HepG2 (cell line): ENCODE data around the gene ABCB8. TPM values are rescaled to one million over a fixed set of nuclear protein-coding genes. Genes with fewer than 3 reads are reported as not detected.

ENCODE experiments used
- CHCHD3 ChIP-seq: sonication (generic); formaldehyde crosslinking; IDR thresholded peaks from 2 replicates; pipeline ENCODE4 v1.8.0; 2022; ENCODE audit warnings: mild to moderate bottlenecking, missing genetic modification reagents, moderate library complexity
- ELF1 ChIP-seq: sonication (generic); formaldehyde crosslinking; IDR thresholded peaks from 2 replicates; pipeline ENCODE4 v1.4.0; 2020; ENCODE audit warnings: missing genetic modification reagents
- MLLT10 ChIP-seq: sonication (generic); formaldehyde crosslinking; IDR thresholded peaks from 2 replicates; pipeline ENCODE4 v1.4.0; 2020; ENCODE audit warnings: missing genetic modification reagents
- RNF2 ChIP-seq: fragments of 450-650 bp; conservative IDR thresholded peaks from 2 replicates; pipeline ENCODE4 v1.6.1; 2016; ENCODE audit warnings: low read depth
- XBP1 ChIP-seq: sonication (generic); formaldehyde crosslinking; IDR thresholded peaks from 2 replicates; pipeline ENCODE4 v1.5.0; 2020; ENCODE audit warnings: missing genetic modification reagents
- ZIK1 ChIP-seq: sonication (generic); formaldehyde crosslinking; IDR thresholded peaks from 2 replicates; pipeline ENCODE4 v1.5.0; 2020; ENCODE audit warnings: mild to moderate bottlenecking, low read depth, missing genetic modification reagents, borderline replicate concordance
- ZNF317 ChIP-seq: sonication (generic); formaldehyde crosslinking; IDR thresholded peaks from 2 replicates; pipeline ENCODE4 v1.5.0; 2020; ENCODE audit warnings: mild to moderate bottlenecking, missing genetic modification reagents
- ZNF510 ChIP-seq: sonication (generic); formaldehyde crosslinking; IDR thresholded peaks from 2 replicates; pipeline ENCODE4 v1.4.0; 2020; ENCODE audit warnings: low read depth, mild to moderate bottlenecking, missing genetic modification reagents
- ZNF550 ChIP-seq: sonication (generic); formaldehyde crosslinking; IDR thresholded peaks from 2 replicates; pipeline ENCODE4 v1.4.0; 2020; ENCODE audit warnings: mild to moderate bottlenecking, missing genetic modification reagents, borderline replicate concordance
- ZNF746 ChIP-seq: sonication (generic); formaldehyde crosslinking; IDR thresholded peaks from 2 replicates; pipeline ENCODE4 v1.8.0; 2022; ENCODE audit warnings: mild to moderate bottlenecking, missing genetic modification reagents
- ZNF761 ChIP-seq: sonication (generic); formaldehyde crosslinking; conservative IDR thresholded peaks from 2 replicates; pipeline ENCODE4 v1.4.0; 2020; ENCODE audit warnings: mild to moderate bottlenecking, missing genetic modification reagents
- polyA plus RNA-seq, 8 experiments: library from polyadenylated mRNA; depleted of rRNA in 3 of 8; stranded (reverse) in 7 of 8; unstranded in 1 of 8; fragments of >200 nt; fragmentation: Illumina TruSeq in 4 of 8; extraction: Trizol in 4 of 8; gene quantifications; 2 replicates each; pipeline versions ENCODE4 v1.2.1 to v1.2.3, GENCODE V29; 2011 to 2016; ENCODE audit warnings: low read depth in 4 of 8, missing spikeins in 1 of 8, mixed read lengths in 1 of 8; ENCODE audit not compliant: insufficient read depth in 1 of 8
- total RNA-seq, 5 experiments: library from RNA; depleted of rRNA; stranded (reverse); fragments of >200 nt; fragmentation: Illumina TruSeq; extraction: Trizol; gene quantifications; 2 replicates each; pipeline ENCODE4 v1.2.3, GENCODE V29; 2016; ENCODE audit warnings: low read depth in 1 of 5
- TF ChIP-seq, protein P1 (sequence below): sonication (generic); formaldehyde crosslinking; IDR thresholded peaks from 2 replicates; pipeline ENCODE4 v1.4.0; 2020; ENCODE audit warnings: mild to moderate bottlenecking, missing genetic modification reagents
- TF ChIP-seq, protein P2 (sequence below): sonication (generic); formaldehyde crosslinking; IDR thresholded peaks from 2 replicates; pipeline ENCODE4 v1.4.0; 2020; ENCODE audit warnings: missing genetic modification reagents
- TF ChIP-seq, protein P3 (sequence below): sonication (generic); formaldehyde crosslinking; IDR thresholded peaks from 2 replicates; pipeline ENCODE4 v1.5.1; 2020; ENCODE audit warnings: missing genetic modification reagents, mild to moderate bottlenecking, borderline replicate concordance
- TF ChIP-seq, protein P4 (sequence below): sonication (generic); formaldehyde crosslinking; IDR thresholded peaks from one replicate; pipeline ENCODE4 v1.5.1; 2020; ENCODE audit warnings: mild to moderate bottlenecking, missing genetic modification reagents; ENCODE audit errors: not compliant biosample characterization
- TF ChIP-seq, protein P5 (sequence below): sonication (generic); formaldehyde crosslinking; IDR thresholded peaks from 2 replicates; pipeline ENCODE4 v1.5.0; 2020; ENCODE audit warnings: mild to moderate bottlenecking, missing genetic modification reagents, borderline replicate concordance

ABCB8 gene
- total and polyA plus RNA-seq, 2 of the 13 experiments (the other 11 are each of a cell fraction or from before 2014, with no cell fraction given) = 6.6 to 16.7 TPM

DNA sequence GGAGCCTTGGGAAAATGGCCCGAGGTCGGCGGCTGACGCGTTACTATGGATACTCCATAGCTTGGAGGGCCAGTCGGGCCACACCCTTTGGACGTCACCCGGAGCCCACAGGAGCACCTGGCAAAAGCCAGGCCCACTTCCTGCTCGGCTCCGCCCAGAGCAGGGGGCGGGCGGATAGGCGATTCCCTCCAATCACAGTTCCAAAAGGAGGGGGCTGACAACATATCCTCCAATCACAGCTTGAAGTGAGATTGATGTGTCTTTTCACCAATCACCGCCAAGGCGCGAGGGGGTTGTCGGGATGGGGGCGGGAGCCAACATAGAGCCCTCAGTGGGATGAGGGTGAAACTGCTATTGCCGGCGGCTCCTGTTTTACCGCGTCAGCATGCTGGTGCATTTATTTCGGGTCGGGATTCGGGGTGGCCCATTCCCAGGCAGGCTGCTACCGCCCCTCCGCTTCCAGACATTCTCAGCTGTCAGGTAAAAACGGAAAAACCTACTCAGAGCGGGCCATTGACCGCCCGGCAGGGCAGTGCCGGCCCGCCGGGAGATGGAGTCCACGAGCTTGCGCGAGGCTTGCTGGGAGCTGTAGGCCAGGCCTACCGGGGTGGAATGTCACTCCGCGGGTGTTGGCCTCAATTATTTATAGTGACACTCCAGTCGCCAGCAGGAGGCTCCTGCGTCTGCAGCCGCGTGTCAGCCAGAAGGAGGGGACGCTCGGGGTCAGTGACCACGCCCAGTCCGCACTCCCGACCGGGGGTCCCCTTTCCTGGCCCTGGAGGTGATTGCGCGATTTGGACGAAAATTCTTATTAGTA lies at the start of gene ABCB8 (continued):
- no peak for TF ChIP-seq ZNF550 (CRISPR knock-in tag)
- TF ChIP-seq, protein P1, sequence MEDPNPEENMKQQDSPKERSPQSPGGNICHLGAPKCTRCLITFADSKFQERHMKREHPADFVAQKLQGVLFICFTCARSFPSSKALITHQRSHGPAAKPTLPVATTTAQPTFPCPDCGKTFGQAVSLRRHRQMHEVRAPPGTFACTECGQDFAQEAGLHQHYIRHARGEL (CRISPR knock-in tag) = no peak
- TF ChIP-seq ZNF761 = 0 out of 2 replicates have a peak, but pooled peaks have one; percentile 60
- TF ChIP-seq, protein P2, sequence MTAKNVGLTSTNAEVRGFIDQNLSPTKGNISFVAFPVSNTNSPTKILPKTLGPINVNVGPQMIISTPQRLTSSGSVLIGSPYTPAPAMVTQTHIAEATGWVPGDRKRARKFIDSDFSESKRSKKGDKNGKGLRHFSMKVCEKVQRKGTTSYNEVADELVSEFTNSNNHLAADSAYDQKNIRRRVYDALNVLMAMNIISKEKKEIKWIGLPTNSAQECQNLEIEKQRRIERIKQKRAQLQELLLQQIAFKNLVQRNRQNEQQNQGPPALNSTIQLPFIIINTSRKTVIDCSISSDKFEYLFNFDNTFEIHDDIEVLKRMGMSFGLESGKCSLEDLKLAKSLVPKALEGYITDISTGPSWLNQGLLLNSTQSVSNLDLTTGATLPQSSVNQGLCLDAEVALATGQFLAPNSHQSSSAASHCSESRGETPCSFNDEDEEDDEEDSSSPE = peak; percentile 77
- TF ChIP-seq, protein P3, sequence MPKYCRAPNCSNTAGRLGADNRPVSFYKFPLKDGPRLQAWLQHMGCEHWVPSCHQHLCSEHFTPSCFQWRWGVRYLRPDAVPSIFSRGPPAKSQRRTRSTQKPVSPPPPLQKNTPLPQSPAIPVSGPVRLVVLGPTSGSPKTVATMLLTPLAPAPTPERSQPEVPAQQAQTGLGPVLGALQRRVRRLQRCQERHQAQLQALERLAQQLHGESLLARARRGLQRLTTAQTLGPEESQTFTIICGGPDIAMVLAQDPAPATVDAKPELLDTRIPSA (CRISPR knock-in tag) = no peak
- peak; percentile 70; the same call in 1 of the 2 replicates for TF ChIP-seq RNF2
- no peak for TF ChIP-seq MLLT10 (CRISPR knock-in tag)
- TF ChIP-seq, protein P4, sequence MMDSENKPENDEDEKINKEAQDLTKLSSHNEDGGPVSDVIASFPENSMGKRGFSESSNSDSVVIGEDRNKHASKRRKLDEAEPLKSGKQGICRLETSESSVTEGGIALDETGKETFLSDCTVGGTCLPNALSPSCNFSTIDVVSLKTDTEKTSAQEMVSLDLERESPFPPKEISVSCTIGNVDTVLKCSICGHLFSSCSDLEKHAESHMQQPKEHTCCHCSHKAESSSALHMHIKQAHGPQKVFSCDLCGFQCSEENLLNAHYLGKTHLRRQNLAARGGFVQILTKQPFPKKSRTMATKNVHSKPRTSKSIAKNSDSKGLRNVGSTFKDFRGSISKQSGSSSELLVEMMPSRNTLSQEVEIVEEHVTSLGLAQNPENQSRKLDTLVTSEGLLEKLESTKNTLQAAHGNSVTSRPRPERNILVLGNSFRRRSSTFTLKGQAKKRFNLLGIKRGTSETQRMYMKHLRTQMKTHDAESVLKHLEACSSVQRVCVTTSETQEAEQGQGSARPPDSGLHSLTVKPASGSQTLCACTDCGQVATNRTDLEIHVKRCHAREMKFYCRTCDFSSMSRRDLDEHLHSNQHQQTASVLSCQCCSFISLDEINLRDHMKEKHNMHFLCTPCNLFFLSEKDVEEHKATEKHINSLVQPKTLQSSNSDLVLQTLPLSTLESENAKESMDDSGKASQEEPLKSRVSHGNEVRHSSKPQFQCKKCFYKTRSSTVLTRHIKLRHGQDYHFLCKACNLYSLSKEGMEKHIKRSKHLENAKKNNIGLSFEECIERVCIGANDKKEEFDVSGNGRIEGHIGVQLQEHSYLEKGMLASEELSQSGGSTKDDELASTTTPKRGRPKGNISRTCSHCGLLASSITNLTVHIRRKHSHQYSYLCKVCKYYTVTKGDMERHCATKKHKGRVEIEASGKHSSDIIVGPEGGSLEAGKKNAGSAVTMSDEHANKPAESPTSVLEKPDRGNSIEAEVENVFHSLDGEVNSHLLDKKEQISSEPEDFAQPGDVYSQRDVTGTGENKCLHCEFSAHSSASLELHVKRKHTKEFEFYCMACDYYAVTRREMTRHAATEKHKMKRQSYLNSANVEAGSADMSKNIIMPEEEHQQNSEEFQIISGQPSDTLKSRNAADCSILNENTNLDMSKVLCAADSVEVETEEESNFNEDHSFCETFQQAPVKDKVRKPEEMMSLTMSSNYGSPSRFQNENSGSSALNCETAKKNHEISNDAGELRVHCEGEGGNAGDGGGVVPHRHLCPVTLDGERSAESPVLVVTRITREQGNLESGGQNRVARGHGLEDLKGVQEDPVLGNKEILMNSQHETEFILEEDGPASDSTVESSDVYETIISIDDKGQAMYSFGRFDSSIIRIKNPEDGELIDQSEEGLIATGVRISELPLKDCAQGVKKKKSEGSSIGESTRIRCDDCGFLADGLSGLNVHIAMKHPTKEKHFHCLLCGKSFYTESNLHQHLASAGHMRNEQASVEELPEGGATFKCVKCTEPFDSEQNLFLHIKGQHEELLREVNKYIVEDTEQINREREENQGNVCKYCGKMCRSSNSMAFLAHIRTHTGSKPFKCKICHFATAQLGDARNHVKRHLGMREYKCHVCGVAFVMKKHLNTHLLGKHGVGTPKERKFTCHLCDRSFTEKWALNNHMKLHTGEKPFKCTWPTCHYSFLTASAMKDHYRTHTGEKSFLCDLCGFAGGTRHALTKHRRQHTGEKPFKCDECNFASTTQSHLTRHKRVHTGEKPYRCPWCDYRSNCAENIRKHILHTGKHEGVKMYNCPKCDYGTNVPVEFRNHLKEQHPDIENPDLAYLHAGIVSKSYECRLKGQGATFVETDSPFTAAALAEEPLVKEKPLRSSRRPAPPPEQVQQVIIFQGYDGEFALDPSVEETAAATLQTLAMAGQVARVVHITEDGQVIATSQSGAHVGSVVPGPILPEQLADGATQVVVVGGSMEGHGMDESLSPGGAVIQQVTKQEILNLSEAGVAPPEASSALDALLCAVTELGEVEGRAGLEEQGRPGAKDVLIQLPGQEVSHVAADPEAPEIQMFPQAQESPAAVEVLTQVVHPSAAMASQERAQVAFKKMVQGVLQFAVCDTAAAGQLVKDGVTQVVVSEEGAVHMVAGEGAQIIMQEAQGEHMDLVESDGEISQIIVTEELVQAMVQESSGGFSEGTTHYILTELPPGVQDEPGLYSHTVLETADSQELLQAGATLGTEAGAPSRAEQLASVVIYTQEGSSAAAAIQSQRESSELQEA = no peak
- 0 out of 2 replicates have a peak, but pooled peaks have one; percentile 51 for TF ChIP-seq ZIK1 (CRISPR knock-in tag)
- peak; percentile 95 for TF ChIP-seq ELF1 (CRISPR knock-in tag)
- peak; percentile 71; the same call in 1 of the 2 replicates for TF ChIP-seq ZNF746 (CRISPR knock-in tag)
- TF ChIP-seq, protein P5, sequence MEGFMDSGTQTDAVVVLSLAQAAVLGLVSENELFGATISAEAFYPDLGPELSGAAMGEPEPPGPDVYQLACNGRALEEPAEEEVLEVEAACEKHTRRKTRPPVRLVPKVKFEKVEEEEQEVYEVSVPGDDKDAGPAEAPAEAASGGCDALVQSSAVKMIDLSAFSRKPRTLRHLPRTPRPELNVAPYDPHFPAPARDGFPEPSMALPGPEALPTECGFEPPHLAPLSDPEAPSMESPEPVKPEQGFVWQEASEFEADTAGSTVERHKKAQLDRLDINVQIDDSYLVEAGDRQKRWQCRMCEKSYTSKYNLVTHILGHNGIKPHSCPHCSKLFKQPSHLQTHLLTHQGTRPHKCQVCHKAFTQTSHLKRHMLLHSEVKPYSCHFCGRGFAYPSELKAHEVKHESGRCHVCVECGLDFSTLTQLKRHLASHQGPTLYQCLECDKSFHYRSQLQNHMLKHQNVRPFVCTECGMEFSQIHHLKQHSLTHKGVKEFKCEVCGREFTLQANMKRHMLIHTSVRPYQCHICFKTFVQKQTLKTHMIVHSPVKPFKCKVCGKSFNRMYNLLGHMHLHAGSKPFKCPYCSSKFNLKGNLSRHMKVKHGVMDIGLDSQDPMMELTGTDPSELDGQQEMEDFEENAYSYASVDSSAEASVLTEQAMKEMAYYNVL (CRISPR knock-in tag) = 0 out of 2 replicates have a peak, but pooled peaks have one; percentile 34
- no peak for TF ChIP-seq CHCHD3
- peak; percentile 46; the same call in 1 of the 2 replicates for TF ChIP-seq ZNF317 (CRISPR knock-in tag)
- TF ChIP-seq XBP1 (CRISPR knock-in tag) = no peak
- TF ChIP-seq ZNF510 (CRISPR knock-in tag) = 0 out of 2 replicates have a peak, but pooled peaks have one; percentile 51
